ENCODE measurements around the gene TXNIP.

GRCh38 chr1:146039844-146040194 is 43.4 kb upstream of the TXNIP start:
- TF ChIP-seq POLR2A (IDR thresholded peaks at IDR 0.05; ENCODE audit: low read depth, low read length): no peak
- no peak for TF ChIP-seq POLR2AphosphoS5 (IDR thresholded peaks at IDR 0.05; ENCODE audit: low read depth, low read length)
- TF ChIP-seq TAF1 (IDR thresholded peaks at IDR 0.05; ENCODE audit: low read depth, low read length): no peak
- no peak for TF ChIP-seq PAX5 (IDR thresholded peaks at IDR 0.05; ENCODE audit: insufficient read depth, low read length, severe bottlenecking)
